Measurements from ENCODE around the gene CHURC1.
A peak's percentile ranks its signal among the peaks of the same experiment; 100 is the strongest.

Gene CHURC1

DNA sequence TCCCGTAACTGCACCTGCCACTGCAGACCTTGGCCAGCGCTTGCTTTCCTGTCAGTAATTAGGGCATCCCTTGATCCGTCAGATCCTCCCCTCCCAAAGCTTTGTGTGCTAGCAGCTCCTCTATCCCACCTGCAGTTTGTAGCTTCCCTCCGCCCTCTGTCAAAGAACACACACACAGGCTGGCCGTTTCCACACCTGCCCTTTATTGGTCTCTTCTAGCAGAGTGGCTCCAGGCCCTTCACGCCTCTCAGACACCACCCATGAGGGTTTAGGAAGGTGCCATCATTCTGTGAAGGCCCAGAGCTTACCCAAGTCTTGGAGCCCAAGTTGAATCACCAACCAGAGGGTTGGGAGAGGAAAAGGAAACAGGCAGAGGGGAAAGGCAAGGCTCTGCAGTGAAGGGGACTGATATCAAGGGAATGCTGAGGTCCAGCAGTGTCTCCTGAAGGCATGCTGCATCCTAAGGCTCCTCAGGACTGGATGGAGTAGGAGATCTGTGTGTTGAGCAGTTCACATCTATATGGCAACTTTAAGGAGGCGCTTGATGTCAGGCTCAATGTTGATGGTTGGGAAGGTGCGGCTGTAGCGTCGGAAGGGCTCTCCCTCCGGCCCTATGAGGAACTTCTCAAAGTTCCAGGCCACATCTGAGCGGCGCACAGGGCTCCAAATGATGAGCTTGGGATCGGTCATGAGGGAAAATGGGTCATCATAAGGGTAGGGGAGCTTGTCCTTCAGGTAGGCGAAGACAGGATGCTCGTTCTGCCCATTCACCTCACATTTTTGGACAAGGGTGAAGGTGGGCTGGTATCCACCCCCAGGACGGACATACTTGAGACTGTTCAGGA, 24.9 kb downstream of the CHURC1 start:
- no peak for ATAC-seq
- DNase-seq, result no peak

DNA sequence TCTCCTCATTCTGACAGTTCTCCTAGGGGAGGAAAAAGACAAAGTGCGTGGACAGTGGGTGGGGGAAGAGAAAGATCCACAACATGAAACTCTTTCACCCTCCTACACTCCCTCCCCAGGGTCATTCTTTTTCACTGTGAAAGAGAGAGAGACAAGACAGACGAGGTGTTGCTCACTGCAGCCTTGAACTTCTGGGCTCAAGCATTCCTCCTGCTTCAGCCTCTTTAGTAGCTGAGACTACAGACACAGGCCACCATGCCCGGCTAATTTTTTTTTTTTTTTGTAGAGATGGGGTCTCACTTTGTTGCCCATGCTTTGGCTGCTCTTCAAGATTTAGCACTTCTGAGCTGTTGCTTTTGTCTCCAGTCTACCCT, 25.5 kb downstream of the CHURC1 start:
- DNase-seq (no peak), ATAC-seq (no peak)

DNA sequence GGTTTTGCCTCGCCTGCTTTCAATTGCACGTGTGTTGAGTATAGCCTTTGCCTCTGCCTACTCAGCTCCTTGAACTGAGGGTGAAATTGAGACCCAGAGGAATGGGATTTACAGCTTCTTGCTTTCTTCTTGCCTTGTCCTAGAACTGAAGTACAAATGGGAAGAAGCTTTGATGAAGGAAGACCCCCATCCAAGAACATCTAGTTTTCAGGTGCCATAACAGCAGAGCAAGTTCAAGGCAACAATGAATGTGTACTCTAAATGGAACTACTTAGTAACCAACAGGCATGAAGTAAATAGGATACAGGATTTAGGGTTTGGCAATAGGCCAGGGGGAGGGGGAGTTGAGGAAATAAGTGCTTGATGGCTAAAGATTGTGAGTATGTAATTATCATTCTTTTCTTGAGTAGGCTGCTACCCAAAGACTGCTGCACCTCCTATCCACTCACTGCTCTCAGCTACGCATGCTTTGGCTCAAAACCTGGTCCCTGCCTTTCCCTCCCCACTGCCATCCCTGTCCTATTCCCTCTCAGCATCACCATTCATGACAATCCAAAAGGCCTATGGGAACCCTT, 26.2 kb downstream of the CHURC1 start:
- no peak for ATAC-seq

DNA sequence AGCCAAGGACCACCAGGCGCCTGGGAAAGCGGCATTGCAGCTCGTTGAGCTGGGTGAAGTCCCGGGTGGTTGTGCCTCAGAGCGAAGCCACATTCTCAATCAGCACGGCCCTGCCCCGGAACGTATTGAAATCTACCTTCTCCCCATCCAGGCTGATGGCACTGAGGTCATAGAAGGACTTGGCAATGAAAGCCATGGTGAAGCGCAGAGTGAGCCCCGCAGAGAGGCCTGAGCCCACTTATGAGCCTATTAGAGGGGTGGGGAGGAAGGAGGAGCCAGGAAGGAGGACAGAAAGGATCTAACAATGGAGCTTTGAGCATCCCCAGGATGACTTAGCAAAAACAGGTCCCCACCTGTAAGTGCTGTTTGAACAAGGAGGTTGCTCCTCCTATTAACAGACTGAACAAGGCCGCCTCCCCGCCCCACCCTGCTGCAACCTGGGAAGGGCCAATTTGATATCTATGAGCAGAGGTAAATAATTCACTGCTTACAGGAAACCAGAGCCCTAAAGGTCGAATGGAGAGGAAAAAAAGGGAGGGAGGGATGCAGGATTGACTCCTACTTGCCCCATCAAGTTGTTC, 28.4 kb downstream of the CHURC1 start, which contains the start of gene GPX2:
GPX2 (minus strand) TSS at position 215 of the 581 bp plus-strand sequence; CDS start at position 196, 19 bp downstream.
- ATAC-seq, result no peak

More for the DNA sequence above, 26.2 kb downstream of the CHURC1 start:
- DNase-seq, result no peak

DNA sequence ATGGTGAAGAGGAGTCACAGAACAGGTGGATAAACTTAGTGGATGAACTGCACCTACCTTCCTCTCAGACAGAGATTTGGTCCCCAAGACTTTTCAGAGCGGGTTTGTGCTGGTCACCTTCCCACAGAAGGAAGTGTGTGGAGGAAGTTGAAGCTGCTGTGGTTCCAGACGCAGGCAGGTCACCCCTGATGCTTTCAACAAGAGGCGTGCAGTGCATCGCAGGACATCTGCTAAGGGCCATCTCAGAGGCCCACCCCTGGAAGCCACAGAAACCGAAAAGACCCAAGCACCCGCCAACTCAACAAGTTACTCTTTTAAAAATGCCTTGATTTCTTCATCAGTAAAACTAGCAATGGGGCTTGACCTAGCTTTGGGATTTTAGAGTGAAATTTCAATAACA, 29.3 kb downstream of the CHURC1 start:
- ATAC-seq (no peak), DNase-seq (no peak)

More for the DNA sequence above, 28.4 kb downstream of the CHURC1 start, which contains the start of gene GPX2:
- DNase-seq, result no peak

DNA sequence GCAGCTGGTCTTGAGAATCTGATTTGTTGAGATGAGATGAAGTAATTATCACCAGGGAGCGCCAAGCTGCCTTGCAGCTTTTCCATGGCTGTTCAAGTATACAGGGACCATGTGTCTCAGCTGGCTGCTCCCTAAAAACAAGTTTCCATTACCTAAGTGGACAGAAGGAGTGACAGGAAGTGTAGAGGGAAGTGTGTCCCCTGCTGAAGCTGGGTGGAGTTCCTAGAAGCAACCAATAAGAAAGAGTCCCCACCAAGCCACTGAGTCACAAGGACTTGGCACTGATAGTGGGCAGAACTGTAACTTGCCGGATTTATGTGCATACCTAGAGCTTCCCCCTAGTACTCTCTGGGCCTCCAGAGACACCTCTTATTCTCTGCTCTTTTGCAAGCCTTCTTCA, 29.8 kb downstream of the CHURC1 start:
- ATAC-seq (no peak), DNase-seq (no peak)

DNA sequence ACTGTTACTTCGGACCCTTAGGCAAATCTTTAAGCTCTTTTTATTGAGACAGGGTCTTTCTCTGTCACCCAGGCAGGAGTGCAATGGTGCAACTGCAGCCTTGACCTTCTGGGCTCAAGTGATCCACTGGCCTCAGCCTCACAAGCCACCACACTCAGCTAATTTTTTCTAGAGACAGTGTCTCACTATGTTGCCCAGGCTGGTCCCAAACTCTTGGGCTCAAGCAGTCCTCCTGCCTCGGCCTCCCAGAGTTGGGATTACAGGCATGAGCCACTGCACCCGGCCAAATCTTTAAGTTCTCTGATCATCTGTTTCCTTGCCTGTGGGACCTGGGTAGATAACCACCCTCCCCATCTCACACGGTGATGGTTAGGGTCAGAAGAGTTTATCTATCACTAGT, 30.6 kb downstream of the CHURC1 start:
- ATAC-seq (no peak), DNase-seq (no peak)

DNA sequence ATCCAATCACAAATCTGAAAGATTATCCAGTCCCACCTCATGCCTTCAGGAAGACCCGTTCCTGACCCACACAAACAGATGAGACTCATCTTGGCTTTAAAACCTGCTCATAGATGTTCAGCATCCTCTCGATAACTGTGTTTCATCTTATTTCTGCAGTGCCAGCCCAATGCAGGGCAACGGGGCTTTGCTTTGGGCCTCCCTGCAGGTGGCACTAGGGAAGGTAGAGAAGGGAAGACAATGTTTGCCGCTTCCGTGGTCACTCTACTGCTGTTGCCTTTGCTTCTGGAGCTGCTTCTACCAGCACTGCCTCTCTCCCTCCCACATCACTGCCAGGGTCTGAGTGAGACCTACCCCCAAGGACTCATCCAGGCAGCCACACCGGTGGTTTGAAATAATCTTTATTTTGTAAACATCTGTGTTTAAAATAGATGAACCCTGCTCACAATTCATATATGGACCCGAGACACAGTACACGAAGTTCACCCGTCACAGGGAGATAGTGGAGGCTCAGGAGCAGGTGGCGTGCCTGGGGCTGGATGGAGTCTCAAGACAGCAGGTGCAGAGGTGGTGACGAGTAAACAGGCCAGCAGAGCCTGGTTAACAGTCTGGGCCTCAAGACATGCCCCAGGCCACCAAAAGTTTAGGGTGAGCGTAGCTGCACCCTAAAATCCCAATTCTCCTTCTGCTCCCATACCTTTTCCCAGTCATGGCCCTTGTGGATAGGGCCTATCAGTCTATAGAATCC, 31.4 kb downstream of the CHURC1 start:
- DNase-seq (no peak), ATAC-seq (no peak)

DNA sequence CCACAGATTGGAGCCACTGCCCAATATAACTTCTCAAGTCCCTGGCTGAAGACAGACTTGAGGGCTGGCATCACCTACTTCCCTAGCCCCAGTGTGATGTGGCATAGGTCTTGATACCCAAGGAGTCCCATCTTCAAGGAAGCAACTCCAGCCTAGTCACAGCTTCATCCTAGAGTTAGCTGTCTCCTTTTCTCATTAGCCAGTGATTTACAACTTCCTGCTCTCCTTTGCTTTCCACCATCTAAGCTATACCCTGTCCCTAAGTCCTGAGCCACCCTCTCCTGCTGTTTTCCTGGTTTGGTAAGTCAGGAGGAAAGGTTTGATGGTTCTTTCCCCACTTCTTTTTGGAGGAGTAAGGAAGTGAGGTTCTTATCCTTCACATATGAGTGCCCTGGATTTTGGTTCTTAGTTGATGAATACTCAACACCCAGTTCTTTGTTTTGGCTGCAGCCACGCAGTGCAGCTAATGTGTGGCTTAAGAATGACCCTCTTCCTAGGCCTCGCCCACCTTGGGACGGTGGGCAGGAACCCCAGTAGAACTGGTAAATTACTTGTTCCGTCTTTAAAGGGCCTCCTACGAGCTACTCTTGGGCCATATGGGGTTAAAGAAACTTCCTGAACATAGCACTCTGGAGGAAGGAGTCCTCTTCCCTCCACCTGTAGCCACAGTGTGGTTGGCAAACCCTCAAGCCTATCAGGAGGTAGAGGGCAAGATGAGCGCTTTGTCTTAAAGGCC, 32.2 kb downstream of the CHURC1 start:
- ATAC-seq, result no peak
- no peak for DNase-seq

DNA sequence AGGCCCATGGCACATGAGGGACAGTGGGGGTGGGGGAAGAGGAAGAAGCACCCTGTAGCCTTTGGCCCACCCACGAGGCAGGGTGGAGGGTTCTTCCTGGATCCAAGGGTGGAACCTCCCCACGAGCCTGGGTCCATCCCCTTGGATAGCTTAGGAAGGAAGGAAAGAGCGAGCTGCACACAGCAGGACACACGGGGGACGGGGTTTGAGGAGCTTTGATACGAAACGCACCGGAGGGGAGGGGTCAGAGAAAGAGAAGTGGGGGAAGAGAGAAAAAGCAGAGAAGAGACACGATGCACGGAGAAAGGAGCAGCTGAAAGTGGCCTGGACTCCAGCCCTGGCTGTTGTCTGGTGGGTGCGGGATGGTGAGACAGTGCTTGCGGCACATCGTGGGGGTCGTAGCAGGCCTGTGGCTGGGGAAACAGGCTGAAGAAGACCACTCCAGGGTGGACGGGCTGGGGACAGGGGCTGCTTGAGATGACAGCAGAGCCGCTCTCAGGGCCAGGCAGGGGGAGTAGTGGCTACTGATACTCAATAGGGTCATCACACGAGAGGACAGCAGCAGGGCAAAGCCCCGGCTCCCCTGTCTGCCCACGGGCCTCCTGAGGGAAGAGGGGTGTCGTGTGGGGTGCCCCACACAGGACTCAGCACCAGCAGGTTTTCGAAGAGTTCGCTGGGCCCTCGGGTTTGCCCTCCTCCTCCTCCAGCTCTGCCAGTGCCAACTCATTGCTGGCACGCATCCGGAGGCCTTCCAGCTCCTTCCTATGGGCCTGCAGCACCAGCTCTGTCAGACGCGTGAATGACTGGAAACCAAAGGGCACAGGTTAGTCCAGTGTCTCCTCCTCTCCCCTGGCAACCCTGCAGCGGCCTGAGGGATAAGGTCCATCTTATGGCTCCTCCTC, 33.7 kb downstream of the CHURC1 start:
- no peak for DNase-seq
- no peak for ATAC-seq

DNA sequence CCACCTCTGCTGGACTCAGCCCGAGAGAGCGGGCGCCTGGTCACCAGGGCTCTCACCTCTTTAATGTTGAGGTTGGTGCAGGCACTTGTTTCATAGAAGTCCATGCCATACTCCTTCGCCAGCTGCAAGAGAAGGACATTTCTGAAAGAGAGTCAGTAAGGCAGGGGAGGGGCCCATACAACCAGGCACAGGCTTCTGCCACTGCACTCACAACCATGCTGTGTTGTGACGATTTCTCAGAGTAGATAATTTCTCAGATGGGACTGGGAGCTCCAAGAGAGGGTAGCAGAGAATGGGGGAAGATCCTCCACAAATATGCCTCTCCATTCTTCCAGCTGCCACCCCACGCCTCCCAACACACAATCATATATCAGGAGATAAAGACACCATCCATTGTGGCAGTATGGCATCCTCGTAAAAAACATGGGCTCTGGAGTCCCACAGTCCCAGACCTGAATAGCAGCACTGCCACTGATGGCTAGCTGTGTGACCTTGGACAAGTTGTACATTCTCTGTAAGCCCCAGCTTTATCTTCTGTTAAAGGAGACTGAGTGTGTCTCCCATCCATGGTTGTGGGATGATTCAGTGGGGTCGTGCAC, 34.5 kb downstream of the CHURC1 start:
- ATAC-seq, result no peak
- no peak for DNase-seq

DNA sequence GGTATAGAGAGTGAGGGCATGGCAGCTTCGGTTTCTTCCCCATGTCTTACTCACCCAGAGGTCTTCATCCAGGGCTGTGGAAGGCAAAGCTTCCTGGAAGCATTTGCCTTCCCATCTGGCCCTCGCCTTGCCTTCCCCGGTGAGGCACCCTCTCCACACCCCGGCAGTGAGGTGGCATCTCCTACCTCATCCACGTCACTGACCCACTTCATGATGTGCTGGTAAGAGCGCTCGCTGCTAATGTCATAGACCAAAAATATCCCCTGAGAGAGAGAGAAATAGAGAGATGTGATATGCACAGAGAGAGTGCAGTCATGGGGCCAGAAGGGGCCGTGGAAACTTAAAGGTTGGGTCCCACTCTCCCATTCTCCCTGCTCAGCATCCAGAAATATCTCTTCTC, 36.6 kb downstream of the CHURC1 start:
- ATAC-seq (no peak), DNase-seq (no peak)

DNA sequence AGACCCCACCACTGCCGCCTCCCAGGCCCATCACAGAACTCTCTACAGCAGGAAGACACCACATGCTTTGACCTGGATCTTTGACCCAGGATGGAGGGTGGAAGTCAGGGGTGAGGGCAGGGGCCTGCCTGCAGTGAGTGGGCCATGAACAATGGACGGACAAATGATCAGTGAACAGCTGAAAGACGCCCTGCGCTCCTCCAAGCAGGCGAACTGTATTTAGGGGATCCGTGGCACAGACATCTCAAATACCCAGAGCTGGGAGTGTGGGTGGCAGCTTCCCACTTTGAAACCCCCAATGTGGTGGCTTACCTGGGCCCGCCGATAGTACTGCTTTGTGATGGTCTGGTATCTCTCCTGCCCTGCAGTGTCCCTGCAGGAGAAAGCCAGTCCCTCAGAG, 37.0 kb downstream of the CHURC1 start:
- ATAC-seq (no peak), DNase-seq (no peak)

DNA sequence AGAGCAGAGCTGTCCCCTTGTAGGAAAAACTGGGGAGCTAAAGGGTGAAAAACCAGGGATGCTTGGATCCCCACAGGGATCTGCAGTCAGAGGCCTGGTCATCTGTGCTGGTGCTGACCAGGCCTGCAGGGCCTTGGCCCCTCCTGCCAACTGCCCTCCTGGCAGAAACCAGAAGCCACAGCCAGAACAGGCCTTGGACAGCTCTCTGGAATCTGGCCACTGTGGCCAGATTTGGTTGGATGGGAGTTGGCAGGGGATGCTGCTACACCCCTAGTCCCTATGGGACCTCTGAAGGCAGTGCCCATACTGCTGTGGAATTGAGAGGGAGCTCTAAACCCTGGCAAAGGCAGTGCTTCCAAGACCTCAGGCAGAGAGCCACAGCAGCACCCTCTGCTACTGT, 37.5 kb downstream of the CHURC1 start:
- DNase-seq (no peak), ATAC-seq (no peak)

DNA sequence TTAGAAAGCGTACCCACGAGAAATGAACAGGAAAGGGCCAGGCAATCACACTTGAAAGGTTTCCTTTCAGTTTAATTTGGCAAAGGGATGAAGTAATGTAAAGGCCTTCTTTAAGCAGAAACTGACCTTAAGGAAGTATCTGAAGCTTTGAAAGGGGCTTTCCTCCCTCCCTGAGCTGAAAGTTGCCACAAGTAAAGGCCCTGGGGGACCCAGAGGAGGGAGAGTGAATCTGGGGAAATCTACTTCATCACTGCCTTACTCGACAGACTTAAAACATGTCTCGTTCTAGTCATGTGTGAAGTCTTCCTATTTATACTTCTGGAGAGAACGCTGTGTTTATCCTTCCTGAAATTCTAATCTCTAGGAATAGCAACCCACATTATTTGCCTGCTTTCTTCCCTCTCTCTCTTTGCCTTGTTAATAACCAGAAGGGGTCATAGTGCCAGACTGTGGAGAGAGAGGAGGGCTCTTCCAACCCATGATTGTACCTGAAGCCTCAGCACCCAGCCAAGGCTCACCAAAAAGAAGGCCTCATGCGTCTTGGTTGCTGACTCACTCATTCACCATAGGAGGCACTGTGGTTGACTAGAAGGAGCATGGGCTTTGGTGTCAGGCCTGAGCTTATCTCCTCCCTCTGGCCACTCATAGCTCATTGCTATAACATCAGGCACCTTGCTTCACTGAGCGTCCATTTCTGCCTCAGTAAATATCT, 38.5 kb downstream of the CHURC1 start:
- ATAC-seq, result peak; percentile 66
- no peak for DNase-seq

DNA sequence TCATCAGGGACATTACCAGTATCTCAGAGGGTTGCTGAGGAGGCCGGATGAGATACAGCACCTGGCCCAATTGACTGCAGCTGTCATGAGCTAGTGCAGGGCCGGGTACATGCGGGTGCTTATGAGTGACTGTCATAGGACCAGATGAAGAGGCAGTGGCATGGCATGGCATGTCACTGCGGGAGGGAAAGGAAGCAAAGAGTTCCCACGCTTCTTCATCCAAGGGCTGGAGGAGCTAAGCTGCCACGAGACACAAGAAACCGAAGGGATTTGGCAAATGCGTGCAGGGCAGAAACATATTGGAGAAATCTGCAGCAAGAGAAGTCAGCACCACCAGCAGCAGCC, 39.0 kb downstream of the CHURC1 start:
- no peak for DNase-seq
- ATAC-seq, result no peak

DNA sequence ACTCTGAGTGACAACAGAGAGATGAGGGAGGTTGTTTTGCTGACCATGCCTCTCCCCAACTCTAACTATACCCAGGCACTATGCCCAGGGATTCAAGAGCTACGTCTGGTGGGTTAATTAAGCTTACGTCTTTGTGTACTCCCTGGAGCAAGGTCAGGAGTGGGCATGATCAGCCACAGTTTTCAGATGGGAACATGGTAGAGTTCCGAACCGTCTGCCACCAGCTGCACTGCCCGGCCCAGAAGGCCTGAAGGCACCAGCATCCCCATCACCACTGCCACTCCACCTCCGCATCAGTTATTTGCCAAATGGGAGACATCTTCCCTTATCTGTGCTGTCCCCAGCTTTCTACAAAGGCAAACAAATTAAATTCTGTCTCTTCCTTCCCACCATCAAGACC, 39.4 kb downstream of the CHURC1 start:
- no peak for ATAC-seq
- DNase-seq, result no peak

DNA sequence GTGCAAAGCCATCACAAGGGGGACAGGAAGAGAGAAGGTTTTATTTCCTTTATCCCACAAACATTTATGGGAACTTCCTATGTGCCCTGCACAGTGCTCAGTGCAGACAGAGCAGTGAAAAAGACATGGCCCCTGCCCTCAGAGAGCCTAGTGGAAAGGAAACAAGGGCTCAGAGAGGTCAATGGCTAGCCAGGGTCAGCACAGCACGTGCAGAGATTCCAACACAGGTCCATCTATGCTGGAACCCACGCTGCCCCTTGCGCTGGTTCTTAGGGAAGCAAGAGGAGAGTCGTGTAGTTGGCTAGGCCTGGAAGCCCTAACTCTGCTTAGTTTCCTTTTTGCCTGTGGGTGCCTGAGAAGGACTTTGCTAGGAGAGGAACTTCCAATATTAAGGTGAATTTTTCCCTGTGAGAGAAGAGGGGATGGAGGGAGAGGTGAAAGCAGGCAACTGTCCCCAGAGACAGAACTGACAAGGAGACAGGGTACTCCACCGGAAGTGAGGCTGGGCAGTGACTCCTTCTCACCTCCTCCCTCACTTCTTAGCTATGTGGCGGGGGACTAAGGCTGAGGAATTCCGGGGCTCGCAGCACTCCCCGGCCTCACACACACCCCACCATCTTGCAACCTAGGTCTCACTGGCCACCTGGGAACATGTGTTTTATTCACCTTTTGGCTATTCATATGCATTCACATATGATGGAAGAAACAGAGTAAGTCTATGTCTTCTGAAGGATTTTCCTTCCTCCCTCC, 40.4 kb downstream of the CHURC1 start:
- DNase-seq (no peak), ATAC-seq (no peak)

DNA sequence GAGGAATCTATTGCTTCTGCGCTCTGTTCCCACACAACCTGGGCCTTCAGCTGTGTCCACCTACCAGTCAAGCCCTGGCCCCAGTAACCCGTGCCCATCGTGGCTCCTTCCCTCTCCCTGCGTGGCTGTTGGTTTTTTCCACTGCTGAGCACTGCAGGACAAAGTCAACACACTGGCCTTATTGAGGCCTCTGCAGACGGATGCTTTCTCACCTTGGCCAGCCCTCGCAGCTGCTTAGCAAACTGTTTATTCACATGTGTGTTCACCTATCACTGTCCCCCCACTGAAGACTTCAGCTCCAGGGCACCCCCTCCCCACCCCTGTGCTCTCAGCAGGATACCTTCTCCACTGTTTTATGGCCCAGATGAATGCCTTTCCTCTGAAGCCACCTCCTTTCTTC, 41.0 kb downstream of the CHURC1 start:
- DNase-seq, result no peak
- no peak for ATAC-seq

Measured in stimulated activated naive CD8-positive, alpha-beta T cell treated with anti-CD3 and anti-CD28 coated beads, Interleukin-15, Interleukin-2, amounts not matched to agents 100 U/mL and 50 U/mL, for 24 hours (primary cell).